NCI-H345 treated with DMSO at 0.1 percent for 48 hours (cell line): ENCODE measurements around the gene LBX2.

Experiments
- DNase-seq: peaks from one replicate; lab custom pipeline; 2025; ENCODE audit not compliant: unreplicated experiment; lab: John Stamatoyannopoulos, UW

The LBX2 gene, protein sequence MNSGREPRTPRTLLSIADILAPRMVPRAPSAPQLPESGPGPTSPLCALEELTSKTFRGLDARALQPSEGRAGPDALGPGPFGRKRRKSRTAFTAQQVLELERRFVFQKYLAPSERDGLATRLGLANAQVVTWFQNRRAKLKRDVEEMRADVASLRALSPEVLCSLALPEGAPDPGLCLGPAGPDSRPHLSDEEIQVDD

DNA sequence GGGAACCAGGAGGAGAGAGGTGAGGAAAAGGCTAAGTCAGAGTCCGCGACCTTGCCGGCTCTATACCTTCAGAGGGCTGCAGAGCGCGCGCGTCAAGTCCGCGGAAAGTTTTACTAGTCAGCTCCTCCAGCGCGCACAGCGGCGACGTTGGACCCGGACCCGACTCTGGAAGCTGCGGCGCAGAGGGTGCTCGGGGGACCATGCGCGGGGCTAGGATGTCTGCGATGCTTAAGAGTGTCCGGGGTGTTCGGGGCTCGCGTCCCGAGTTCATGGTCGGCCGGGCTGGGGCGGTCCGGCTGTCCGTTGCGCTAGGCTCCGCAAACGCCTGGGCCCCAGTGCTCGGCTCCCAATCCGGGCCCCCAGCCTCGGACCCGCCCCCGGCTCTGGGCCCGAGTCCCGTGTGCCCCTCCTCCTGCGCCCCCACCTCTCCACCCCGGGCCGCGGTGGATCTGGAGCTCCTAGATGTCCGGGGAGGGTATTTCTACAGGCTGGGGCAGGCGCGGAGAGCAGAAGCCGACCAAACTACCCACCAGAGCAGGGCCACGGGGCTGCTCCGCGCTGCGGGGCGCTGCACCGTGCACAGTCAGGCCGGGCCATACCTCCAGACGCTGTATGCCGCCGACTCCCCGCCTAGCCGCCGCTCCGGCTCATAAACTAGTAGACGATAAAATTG lies at the start of gene LBX2:
Gene LBX2 (minus strand): TSS at position 337 of the 673 bp plus-strand sequence. CDS start 66 bp downstream, at position 271.
- DNase-seq: no peak

DNA sequence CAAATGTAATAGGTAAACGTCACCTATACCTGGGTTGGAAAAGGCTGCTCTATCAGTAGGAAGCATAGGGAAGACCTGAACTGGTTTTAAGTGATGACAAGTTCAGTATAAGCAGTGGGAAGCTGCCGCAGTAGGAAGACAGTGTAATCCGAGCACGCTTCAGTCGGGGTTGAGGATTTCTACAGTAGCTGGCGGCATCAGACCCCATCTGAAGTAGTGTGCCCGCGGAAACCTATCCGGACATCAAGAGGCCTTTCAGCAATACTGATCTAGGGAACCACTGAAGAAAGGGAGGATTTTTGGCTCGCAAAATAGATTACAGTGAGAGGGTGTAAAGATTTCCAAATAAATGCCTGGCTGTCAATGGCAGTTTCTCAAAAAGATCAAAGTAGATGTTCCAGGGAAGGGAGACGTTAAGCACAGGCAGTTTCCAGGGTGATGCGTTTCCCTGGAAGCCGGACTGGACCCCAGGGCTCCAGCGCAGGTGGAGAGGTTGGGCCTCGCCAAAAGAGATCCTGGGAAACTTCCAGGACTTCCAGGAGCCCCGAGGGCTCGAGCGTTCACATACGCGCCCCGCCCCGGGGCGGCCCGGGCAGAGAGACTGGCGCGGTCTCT lies 49.0 kb upstream of the LBX2 start:
- DNase-seq: no peak

DNA sequence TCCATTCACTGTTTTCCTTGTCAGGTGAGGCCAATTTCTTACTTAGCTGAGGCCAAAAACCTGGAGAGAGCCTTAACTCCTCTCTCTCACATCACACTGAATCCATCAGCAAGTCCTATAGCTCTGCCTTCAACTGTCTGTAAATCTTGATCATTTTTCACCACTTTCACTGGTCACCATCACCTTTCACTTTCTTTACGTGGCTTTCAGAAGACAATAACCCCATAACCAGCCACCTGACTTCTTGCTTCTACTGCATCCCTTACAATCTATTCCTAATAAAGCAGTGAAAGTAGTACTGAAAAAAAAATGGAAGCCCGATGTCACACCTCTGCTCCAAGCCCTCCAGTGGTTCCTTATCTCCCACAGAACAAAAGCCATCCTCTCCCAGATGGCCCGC lies 46.6 kb upstream of the LBX2 start:
- no peak for DNase-seq

DNA sequence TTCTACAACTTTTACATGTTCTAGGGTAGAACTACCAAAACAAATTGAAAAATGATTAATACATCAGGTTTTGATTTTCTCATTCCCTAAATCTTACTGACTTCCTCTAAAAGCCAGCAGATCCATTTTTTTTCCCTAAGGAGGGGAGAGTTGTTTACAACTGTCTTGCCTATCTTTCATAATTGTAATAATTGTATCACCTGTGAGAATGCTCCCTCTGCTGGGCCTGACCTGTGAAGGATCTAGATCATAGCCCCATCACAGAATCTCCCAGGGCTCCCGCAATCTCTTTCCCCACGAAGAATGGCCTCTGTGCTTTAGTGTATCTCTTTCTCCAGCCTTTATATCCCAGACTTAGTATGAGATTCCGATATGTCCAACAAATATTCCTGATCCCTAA lies 45.2 kb upstream of the LBX2 start:
- DNase-seq: no peak

DNA sequence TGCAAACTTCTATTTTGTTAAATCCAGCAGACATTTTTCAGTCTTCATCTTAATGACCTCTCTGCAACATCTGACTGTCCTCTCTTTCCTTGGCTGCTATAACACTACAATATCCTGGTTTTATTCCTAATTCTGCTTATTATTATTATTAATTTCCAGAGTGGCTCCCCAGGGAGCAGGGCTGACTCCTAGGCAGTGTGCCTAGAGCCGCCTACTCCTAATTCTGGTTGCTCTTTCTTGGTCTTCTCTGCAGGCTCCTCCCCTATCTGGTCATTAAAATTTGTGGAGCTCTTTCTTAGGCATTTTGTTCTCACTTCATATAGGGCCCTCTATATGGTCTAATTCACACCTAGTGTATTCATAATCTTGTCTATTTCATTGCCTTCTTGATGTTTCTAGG lies 43.6 kb upstream of the LBX2 start:
- no peak for DNase-seq

DNA sequence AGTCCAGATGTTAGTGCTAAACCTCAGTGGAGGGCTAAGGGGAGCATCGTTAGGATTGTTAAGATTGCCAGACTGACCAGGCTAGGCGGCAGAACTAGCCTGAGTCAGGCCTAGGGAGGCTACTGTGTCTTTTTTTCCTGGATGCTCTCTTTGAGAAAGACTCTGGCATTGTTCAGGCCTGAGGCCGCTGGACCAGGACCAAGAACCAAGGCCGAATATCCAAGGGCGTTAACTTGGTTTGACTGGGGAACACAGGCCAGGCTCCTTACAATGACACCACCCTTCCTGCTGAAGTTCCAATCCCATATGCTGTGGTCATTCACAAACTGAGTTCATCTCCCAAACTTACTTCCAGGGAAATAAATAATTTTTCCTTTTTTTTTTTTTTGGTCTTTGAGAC lies 40.9 kb upstream of the LBX2 start:
- DNase-seq: no peak

DNA sequence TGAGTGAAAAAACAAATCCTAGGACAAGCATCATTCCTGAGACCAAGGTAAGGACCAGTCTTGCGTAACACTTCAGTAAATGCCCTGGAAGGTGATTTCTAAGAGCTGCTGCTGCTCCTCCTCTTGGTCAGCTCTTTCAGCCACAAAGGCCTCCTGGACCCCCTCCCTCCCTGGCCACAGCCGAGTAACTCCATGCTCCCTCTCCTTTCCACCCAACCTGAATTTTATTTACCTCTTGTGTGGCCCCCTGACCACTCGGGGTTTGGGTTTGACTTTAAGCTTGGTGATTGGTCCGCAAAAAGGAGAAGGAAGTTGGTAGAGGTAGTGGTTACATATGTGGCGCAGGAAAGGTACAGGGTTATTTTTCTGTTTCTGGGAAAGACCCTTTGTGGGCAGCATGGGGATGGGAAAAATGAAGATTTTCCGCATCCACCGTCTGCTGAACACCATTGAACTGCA lies 39.5 kb upstream of the LBX2 start:
- no peak for DNase-seq

DNA sequence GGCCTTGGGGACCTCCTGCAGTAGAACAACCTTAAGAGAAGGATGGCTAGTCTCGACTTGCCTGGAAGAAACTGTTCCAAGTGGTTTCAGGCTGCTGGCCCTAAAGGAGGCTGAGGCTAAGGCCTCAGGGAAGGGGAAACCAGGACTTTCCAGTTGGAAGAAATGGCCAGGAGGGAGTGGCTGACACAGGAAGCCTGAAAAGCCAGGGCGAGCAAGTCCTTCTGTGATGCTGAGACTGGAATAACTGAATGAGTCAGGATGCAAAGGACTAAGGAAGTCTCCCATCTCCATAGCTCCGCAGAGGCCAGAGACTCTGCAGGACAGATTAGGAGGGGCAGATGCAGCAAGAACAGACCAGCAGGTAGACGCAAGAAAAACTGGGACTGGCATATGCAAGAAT lies 37.7 kb upstream of the LBX2 start:
- no peak for DNase-seq

DNA sequence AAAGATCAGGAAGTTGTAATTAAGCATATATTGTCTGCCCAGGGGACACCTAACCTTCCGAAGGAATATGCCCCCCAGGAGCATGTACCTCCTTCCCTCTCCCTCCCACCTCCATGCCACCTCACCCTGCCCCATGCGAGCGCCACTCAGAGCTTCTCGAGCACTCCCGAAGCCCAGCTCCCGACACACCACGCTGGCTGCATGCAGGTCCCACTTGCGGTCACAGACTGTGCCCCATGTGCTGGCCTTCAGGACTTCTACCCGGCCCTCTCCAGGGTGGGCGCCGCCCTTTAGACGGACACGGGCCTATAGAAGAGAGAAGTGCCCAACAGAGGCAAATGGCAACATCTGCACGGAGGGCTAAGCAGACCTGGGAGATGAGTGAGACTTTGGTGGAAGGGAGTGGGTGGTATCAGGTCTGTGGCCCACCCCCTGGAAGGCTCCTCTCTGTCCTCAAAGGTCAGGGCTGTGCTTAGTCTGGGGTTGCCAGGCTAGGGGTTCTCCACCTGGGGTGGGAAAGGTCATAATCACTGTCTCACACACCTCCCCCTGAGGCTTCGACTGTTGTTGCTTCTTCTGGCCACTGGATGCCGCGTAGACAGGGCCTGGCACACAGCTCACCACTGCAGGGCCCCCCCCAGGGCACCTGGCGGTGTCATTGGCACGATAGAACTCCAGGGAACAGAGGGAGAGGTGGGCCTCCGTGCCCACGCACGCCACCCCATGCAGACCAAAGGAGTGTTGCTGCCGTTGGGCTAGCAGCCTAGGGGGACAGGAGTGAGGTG lies 37.0 kb upstream of the LBX2 start:
- DNase-seq: no peak

DNA sequence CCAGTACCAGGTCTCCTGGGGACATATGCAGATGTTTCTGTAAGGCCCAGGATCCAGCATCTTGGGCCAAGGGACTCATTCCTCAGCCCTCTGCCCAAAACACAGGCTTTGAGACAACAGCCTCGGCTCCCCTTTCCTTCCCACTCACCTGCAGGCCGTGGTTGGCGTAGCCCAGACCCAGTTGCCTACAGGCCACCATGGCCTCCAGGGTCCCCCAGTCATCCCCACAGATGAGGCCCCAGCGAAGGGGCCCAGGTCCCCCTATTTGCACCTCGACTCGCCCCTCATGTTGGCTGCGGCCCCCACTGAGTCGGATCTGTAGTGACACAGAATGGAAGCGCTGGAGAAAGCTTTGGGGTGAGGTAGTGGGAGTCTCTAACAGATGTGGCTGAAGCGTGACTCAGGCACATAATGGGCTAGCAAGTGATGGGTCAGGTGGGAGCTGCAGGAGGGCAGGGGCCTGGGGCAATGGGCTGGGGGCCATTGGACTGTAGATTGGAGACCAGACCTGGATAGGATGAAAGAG lies 36.1 kb upstream of the LBX2 start:
- DNase-seq: no peak

DNA sequence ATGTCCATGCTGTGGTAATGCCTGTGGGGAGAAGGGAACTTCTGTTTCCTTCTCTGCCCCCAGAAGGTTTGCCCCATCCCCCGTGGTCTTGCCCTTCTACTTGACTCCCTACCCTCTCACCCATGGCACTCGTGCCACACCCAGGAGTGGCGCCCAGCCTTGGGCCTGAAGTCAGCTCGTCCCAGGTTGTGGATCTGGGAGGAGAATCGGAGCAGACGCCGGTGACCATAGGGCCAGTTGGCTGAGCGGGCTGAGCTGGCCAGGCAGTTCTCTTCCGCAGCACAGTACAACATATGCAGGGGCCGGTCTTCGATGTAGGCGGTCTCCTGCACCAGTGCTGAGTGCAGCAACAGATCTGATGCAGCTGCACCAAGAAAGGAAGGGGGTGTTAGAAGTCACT lies 35.0 kb upstream of the LBX2 start:
- DNase-seq: no peak

DNA sequence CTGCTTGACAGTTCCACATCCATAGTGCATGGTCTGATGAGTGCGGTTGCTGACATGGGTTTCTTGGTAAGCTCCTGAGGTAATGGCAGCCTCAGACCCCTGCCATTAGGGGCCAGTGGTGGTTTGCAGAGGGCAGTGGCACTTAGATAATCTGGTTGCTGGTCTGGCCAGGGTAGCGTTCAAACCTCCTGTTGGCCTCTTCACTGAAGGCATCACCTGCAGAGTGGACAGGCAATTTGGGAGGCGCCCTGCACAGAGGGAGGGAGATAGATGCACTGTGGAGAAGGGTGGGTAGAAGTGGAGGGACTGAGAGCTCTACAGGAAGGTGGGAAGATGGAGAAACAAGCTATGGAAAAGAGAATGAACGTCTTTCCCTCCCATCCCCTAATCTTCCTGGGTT lies 34.1 kb upstream of the LBX2 start:
- no peak for DNase-seq

DNA sequence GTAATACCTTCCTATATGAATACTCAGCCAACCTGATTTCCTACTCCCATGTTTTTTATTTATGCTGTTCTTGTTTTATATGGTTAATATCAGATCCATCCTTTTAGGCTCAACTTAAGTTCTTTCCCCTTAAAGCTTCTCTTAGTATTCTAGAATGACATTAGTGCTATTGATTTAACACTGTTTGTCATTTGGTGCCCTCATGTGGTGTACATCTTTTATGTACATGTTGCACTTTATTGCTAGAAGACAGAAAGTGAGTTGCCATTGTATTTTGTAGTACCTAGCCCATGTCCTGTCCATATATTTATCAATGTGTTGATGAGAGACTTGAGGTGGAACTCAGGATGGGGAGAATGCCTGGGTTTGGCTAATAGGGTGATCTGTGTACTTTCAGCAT lies 32.8 kb upstream of the LBX2 start:
- DNase-seq: no peak

DNA sequence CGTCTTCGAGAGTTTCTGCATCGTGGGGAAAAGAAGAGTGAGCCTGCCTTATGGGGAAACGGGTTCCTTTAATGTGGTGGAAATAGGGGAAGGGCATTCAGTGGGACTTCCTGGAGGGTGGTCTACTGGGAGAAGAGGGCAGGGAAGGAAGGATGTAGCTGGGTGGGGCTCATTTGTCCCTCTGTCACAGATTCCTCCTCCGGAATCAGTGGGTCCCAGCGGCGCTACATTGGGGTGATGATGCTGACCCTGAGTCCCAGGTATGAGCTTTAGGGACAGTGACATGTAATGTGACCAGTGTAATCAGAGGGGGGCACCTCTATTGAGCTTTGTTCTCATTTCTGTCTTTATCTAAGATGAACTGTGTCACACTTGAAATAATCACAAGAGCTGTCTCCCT lies 32.3 kb upstream of the LBX2 start:
- DNase-seq: no peak

DNA sequence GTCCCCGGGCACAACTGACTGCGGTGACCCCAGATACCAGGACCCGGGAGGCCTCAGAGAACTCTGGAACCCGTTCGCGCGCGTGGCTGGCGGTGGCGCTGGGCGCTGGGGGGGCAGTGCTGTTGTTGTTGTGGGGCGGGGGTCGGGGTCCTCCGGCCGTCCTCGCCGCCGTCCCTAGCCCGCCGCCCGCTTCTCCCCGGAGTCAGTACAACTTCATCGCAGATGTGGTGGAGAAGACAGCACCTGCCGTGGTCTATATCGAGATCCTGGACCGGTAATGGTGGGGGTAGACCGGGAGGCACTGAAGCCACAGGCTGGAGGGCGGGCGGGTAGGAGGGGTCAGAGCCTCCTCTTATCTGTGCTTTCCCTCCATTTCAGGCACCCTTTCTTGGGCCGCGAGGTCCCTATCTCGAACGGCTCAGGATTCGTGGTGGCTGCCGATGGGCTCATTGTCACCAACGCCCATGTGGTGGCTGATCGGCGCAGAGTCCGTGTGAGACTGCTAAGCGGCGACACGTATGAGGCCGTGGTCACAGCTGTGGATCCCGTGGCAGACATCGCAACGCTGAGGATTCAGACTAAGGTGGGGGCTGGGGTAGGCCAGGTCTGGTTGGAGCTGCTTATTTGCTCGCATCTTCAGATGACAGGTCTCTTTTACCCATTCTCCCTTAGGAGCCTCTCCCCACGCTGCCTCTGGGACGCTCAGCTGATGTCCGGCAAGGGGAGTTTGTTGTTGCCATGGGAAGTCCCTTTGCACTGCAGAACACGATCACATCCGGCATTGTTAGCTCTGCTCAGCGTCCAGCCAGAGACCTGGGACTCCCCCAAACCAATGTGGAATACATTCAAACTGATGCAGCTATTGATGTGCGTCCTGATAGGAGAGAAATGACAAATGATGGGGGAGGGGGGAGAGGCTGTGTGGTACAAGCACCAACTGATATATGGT lies 31.1 kb upstream of the LBX2 start:
- DNase-seq: no peak

DNA sequence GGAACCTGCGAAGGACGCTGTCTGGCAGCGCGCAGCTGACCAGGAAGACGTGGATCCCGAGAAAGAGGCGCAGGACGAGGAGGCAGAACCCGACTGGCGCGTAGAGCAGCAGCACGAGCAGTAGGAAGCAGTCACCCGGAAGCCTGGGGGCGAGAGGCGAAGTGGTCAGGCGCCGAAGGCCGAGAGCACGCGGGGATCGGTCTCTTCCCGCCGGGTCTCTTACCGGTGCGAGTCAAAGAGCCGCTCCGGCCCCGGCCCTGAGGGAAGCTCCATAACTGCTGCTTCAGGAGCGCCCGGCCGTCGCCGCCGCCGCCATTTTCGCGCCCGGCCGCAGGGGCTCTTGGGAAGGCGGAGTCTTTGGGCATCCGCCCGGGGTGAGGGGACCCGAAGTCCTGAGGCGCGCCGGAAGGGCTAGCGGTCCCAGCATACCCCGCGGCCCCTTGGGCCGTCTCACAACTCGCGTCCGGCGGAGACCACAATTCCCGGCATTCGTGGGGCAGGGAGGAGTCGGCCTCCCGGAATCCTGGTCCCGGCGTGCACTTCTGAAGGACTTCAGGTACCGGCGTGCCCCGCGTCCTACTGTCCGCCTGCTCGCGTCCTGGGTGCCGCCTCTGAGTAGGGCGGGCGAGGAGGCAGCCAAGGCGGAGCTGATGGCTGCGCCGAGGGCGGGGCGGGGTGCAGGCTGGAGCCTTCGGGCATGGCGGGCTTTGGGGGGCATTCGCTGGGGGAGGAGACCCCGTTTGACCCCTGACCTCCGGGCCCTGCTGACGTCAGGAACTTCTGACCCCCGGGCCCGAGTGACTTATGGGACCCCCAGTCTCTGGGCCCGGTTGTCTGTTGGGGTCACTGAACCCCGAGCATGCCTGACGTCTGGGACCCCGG lies 30.2 kb upstream of the LBX2 start, which contains the start of the genes AUP1 and HTRA2:
Gene AUP1 (minus strand): TSS at position 350 of the 882 bp plus-strand sequence. CDS start 77 bp downstream, at position 273.
Gene HTRA2 (plus strand): TSS at position 577 of the 882 bp plus-strand sequence. CDS start 74 bp downstream, at position 651.
- DNase-seq: peak; percentile 96

DNA sequence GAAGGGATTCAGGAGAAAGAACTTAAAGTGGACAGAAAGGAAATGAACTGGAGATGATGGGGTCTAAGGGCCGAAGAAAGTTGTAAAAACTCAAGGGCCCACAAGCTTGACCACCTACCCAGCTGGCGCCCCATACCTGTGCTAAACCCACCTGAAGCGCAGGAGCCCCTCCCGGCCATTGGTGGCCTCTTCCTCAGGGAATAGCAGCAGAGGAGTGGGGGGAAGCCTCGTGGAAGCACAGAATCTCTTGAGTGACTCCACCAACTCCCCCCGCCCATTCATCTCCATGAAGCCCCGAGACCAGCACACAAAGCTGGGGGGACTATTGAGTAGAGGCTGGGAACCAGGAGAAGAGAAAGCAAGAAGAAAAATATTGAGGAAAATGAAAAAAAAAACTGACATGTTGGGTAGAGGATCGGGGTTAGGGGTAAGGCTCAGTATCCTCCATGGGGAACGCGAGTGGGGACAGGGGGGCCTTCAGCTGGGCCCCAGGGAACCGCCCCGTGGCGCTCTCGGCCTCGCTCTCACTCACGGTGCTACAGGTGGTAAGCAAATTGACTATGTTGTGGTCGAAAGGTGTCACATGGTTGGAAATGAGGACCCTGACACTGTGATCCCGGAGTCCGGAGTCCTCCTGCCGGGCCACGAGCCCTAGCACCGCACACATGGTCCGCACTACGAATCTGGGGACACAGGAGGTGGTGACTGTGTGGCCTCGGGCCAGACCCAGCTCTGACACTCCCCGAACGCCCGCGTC lies 29.4 kb upstream of the LBX2 start:
- DNase-seq: no peak

DNA sequence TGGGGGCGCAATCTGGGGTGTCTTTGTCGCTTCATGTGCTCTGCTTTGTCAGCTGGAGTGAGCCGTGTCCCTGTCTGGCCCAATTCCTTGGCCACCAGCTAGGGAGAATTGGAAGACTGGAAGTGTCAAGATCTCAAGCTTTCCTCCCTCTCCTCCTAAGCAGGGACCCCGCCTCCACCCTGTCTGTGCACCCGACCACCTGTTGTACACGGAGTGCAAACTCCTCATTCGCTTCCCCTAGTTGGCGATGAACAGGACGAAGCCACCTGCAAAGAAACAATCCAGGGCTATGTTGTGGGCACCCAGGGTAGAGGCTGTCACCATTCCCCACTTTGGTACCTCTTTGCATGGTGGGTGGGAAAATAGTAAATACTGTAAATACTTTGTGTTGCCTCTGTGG lies 28.3 kb upstream of the LBX2 start:
- no peak for DNase-seq
